ENCODE measurements around the gene CDKAL1. TPM values are rescaled to one million over a fixed set of nuclear protein-coding genes. Genes with fewer than 3 reads are reported as not detected.
A peak's percentile ranks its signal among the peaks of the same experiment; 100 is the strongest.

CDKAL1 gene
- total RNA-seq, 1 donor from 2014 or later: 9.1 TPM

DNA sequence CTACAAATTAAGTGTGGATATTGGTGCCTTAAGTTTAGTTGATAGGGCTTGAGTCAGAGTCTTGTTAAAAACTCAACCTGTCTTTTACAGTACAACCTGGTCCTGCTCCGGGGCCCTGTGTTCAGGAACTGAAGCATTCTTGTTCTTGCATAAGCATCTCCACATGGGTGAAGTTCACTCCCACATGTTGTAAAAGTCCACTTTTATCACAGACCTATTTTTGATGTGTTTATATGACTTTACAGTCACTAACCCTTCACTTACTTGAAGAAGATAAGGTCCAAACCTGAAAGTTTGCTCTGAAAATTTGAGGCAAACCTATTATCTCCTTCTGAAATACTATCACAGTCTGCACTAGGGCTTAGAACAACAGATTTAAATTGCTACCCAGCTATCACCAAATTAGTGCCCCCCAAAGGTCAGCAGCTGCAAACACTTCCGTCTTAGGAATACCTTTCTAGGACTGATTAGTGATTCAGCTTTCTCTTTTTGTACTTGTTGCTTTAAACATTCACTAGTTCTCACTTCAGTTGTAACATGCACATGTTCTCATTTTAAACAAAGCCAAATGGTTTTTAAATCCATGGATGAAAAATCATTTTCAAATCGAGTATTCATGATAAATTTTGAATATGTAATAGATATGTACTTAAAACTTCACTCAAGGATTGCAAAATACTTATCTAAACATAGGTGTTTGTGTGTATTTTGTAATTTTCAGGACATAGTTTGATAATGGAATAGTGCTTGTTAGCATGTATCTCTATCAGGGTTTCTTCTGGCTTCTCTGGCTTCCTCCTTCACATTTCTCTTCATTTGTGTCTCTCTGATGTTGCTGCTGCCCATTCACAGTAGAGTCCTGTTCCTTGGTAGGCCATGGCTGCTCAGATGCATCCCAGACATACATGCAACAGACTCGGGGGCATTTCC is 589.5 kb downstream of the CDKAL1 start:
- TF ChIP-seq CTCF (IDR thresholded peaks at IDR 0.05; ENCODE audit: borderline replicate concordance): no peak
- no peak for DNase-seq
- no peaks in the 10 kb centered on the region for H3K9me3 ChIP-seq (replicated peaks)
- no peaks in the 10 kb centered on the region for H3K27me3 ChIP-seq (ENCODE audit: low read depth)
- intact Hi-C loops (cut with micrococcal nuclease): no loop called here
- no peak overlapping the region for H3K4me3 ChIP-seq
- H3K27ac ChIP-seq (replicated peaks): no peak overlapping the region
- no peaks in the 10 kb centered on the region for H3K36me3 ChIP-seq
- no peaks in the 10 kb centered on the region for H3K4me1 ChIP-seq

GRCh38 chr6:21128601-21129000 is 594.3 kb downstream of the CDKAL1 start:
- H3K27me3 ChIP-seq (ENCODE audit: low read depth): no peaks in the 10 kb centered on the region
- no peak overlapping the region for H3K4me3 ChIP-seq
- DNase-seq: no peak
- no peaks in the 10 kb centered on the region for H3K9me3 ChIP-seq (replicated peaks)
- no peaks in the 10 kb centered on the region for H3K36me3 ChIP-seq
- H3K27ac ChIP-seq (replicated peaks): no peak overlapping the region
- intact Hi-C loops (cut with micrococcal nuclease): no loop called here
- TF ChIP-seq CTCF (IDR thresholded peaks at IDR 0.05; ENCODE audit: borderline replicate concordance): no peak
- peaks cover 12% of the 10 kb centered on the region for H3K4me1 ChIP-seq

GRCh38 chr6:21131406-21131805 is 597.1 kb downstream of the CDKAL1 start:
- no peak for DNase-seq
- Histone ChIP-seq H3K27me3 (ENCODE audit: low read depth) (no peaks in the 10 kb centered on the region), H3K27ac (replicated peaks) (no peak overlapping the region), H3K9me3 (replicated peaks) (no peaks in the 10 kb centered on the region), H3K4me1 (peaks cover 18% of the 10 kb centered on the region), H3K36me3 (no peaks in the 10 kb centered on the region), H3K4me3 (no peak overlapping the region)
- intact Hi-C loops (cut with micrococcal nuclease): no loop called here
- TF ChIP-seq CTCF (IDR thresholded peaks at IDR 0.05; ENCODE audit: borderline replicate concordance): no peak

DNA sequence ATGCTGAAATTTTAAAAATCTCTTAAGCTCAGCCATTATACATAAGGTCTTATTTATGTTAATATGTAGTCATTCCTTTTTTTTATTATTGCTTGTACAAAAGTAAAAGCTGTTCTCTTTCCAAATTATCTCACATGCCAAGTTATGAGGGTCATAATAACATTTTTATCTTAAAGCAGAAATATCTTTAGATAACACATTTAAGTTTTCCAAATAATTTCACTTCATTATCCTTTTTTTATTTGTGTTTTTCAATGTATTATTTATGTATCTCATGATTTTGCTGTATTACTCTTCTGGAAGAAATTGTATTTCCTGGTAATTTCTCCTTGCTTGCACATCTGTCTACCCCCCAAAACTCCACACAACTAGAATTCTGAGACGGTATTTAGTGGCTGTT is 598.2 kb downstream of the CDKAL1 start:
- H3K4me3 ChIP-seq: no peak overlapping the region
- TF ChIP-seq CTCF (IDR thresholded peaks at IDR 0.05; ENCODE audit: borderline replicate concordance): no peak
- intact Hi-C loops (cut with micrococcal nuclease): no loop called here
- H3K9me3 ChIP-seq (replicated peaks): no peaks in the 10 kb centered on the region
- no peak overlapping the region for H3K27ac ChIP-seq (replicated peaks)
- peaks cover 18% of the 10 kb centered on the region for H3K4me1 ChIP-seq
- no peaks in the 10 kb centered on the region for H3K27me3 ChIP-seq (ENCODE audit: low read depth)
- H3K36me3 ChIP-seq: no peaks in the 10 kb centered on the region
- no peak for DNase-seq

DNA sequence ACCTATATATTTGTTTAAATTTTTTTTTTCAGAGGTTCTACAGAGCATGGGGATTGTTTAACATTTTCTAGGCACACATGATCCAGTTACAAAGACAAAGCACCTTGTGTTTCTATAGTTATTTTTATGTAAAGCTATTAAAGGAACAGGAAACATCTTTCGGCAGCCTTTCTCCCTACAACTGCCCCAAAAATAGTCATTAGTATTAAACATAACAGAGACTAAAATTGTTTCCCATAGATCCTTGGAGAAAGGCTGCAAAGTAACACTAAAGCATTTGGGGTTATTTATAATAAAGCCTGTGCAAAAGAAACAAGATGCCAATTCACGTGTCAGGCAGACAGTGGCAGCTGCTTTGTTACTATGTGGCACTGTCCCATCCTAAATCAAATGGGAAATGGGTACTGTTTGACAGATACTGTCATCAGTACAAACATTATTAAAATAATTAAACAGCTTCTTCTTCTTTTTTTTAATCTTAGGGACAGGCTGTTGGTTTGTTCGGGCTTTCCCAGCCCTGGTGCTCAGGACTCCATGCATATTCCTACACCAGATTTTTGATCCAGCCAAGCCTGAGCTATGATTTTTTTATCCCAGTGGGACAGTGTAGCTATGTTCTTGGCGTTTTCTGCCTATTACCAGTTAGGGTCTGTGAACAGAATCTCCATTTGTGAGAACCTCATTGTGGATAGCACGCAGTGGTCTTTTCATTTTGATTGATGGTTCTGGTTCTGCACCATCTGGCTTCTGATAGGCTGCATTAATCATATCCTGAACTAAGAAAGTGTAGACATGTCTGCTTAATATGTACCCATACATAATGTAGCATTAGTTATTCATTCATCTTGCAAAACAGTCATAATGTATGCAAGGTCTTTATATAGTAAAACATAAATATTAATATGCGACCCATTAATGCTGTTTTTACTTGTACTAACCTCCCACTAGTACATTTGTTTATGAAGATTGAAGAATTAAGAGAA is 598.9 kb downstream of the CDKAL1 start:
- H3K27ac ChIP-seq (replicated peaks): no peak overlapping the region
- no peaks in the 10 kb centered on the region for H3K36me3 ChIP-seq
- peak overlapping the region; percentile 7 for H3K4me3 ChIP-seq
- H3K4me1 ChIP-seq: peaks cover 18% of the 10 kb centered on the region
- intact Hi-C loops (cut with micrococcal nuclease): no loop called here
- no peaks in the 10 kb centered on the region for H3K9me3 ChIP-seq (replicated peaks)
- no peak for TF ChIP-seq CTCF (IDR thresholded peaks at IDR 0.05; ENCODE audit: borderline replicate concordance)
- no peaks in the 10 kb centered on the region for H3K27me3 ChIP-seq (ENCODE audit: low read depth)
- DNase-seq: no peak
